SK-N-SH (cell line): ENCODE results near the gene TTN. TPM values are rescaled to one million over a fixed set of nuclear protein-coding genes. Genes with fewer than 3 reads are reported as not detected.

Experiments used
- CTCF ChIA-PET: fragments of 300-600, 350-600 bp; formaldehyde crosslinking; extraction: SDS; loops from one replicate; lab custom pipeline; 2021; lab: Yijun Ruan, JAX
- POLR2A ChIA-PET: fragments of 350-600 bp; sonication (Branson Sonifier 250); formaldehyde crosslinking; extraction: SDS; loops from one replicate; lab custom pipeline; 2020; ENCODE audit warnings: antibody characterized with exemption, inconsistent platforms; lab: Yijun Ruan, JAX
- DNase-seq: peaks from one replicate; pipeline ENCODE4 v3.0.0; 2012
- H2AFZ ChIP-seq: fragments of 200-600 bp; sonication (generic); 2 replicates; pipeline ENCODE4 v1.8.1; 2016; ENCODE audit warnings: antibody characterized with exemption, mild to moderate bottlenecking, low read depth
- H3F3A ChIP-seq: fragments of 200-600 bp; sonication (generic); replicated peaks from 2 replicates; pipeline ENCODE3; 2016; ENCODE audit warnings: antibody characterized with exemption, mild to moderate bottlenecking; ENCODE audit not compliant: insufficient read depth
- H3K27ac ChIP-seq, 2 experiments: fragments of 200-500 bp in 1 of 2; fragments of 200-600 bp in 1 of 2; sonication (Bioruptor generic) in 1 of 2; sonication (generic), shearing (Covaris generic) in 1 of 2; 2 replicates each; pipeline versions ENCODE4 v1.5.1 to v1.6.1; 2014 to 2016; ENCODE audit warnings: low read depth in 2 of 2, inconsistent platforms in 1 of 2, low read length in 1 of 2, mild to moderate bottlenecking in 1 of 2, mixed read lengths in 1 of 2
- H3K27me3 ChIP-seq: fragments of 200-600 bp; sonication (generic), shearing (Covaris generic); 2 replicates; pipeline ENCODE4 v1.6.1; 2016; ENCODE audit warnings: mixed run types; ENCODE audit not compliant: insufficient read depth
- H3K36me3 ChIP-seq, 2 experiments: fragments of 200-500 bp in 1 of 2; fragments of 200-600 bp in 1 of 2; sonication (Bioruptor generic) in 1 of 2; sonication (generic) in 1 of 2; replicated peaks in 1 of 2; 2 replicates each; pipeline versions ENCODE3 to v1.5.1; 2014 to 2016; ENCODE audit warnings: low read length in 1 of 2, mild to moderate bottlenecking in 1 of 2; ENCODE audit not compliant: insufficient read depth in 2 of 2, control insufficient read depth in 1 of 2
- H3K4me1 ChIP-seq, 2 experiments: fragments of 200-500 bp in 1 of 2; fragments of 200-600 bp in 1 of 2; sonication (Bioruptor generic) in 1 of 2; sonication (generic), shearing (Covaris generic) in 1 of 2; 2 replicates each; pipeline versions ENCODE4 v1.5.1 to v1.6.1; 2014 to 2016; ENCODE audit warnings: low read depth in 1 of 2, low read length in 1 of 2, mixed run types in 1 of 2; ENCODE audit not compliant: insufficient read depth in 2 of 2, control insufficient read depth in 1 of 2
- H3K4me2 ChIP-seq: fragments of 200-600 bp; sonication (generic), shearing (Covaris generic); 2 replicates; pipeline ENCODE4 v1.6.1; 2017; ENCODE audit warnings: mixed run types
- H3K4me3 ChIP-seq, 2 experiments: fragments of 200-500 bp in 1 of 2; fragments of 200-600 bp in 1 of 2; sonication (Bioruptor generic) in 1 of 2; sonication (generic), shearing (Covaris generic) in 1 of 2; 2 replicates each; pipeline versions ENCODE4 v1.5.1 to v1.8.1; 2014 to 2016; ENCODE audit warnings: low read depth in 2 of 2, inconsistent platforms in 1 of 2, low read length in 1 of 2, mild to moderate bottlenecking in 1 of 2, mixed read lengths in 1 of 2, moderate library complexity in 1 of 2
- H3K79me2 ChIP-seq: fragments of 200-600 bp; sonication (generic); 2 replicates; pipeline ENCODE4 v1.8.1; 2017; ENCODE audit warnings: mild to moderate bottlenecking; ENCODE audit not compliant: insufficient read depth
- H3K9ac ChIP-seq: fragments of 200-600 bp; sonication (generic); 2 replicates; pipeline ENCODE4 v1.6.1; 2017; ENCODE audit warnings: mixed run types
- H3K9me2 ChIP-seq: fragments of 200-600 bp; sonication (generic); 2 replicates; pipeline ENCODE4 v1.6.1; 2017; ENCODE audit warnings: mixed run types
- H3K9me3 ChIP-seq: fragments of 200-600 bp; sonication (generic); 2 replicates; pipeline ENCODE4 v1.6.1; 2017; ENCODE audit warnings: mixed run types, mild to moderate bottlenecking, moderate library complexity
- H4K20me1 ChIP-seq: fragments of 200-600 bp; sonication (generic); 2 replicates; pipeline ENCODE4 v1.6.1; 2017; ENCODE audit warnings: mild to moderate bottlenecking, mixed run types; ENCODE audit not compliant: insufficient read depth
- CHD2 ChIP-seq: fragments of 150-350 bp; IDR thresholded peaks from 2 replicates; pipeline ENCODE4 v1.6.1; 2018; ENCODE audit warnings: low read length; ENCODE audit not compliant: partially characterized antibody
- ELF1 ChIP-seq: IDR thresholded peaks from 2 replicates; pipeline ENCODE4 v1.4.0; 2012
- EP300 ChIP-seq, 2 experiments: IDR thresholded peaks; 2 replicates each; pipeline versions ENCODE4 v1.4.0 to v1.6.1; 2012; ENCODE audit warnings: borderline replicate concordance in 1 of 2, low read depth in 1 of 2, low read length in 1 of 2
- EZH2phosphoT487 ChIP-seq: fragments of 200-600 bp; sonication (generic); IDR thresholded peaks from 2 replicates; pipeline ENCODE4 v1.6.1; 2017; ENCODE audit warnings: low read depth, mixed run types, mild to moderate bottlenecking, antibody characterized with exemption, moderate library complexity, borderline replicate concordance
- FOSL2 ChIP-seq: IDR thresholded peaks from 2 replicates; pipeline ENCODE4 v1.4.0; 2012; ENCODE audit warnings: low read depth, mild to moderate bottlenecking, moderate library complexity, borderline replicate concordance
- GABPA ChIP-seq: IDR thresholded peaks from 2 replicates; pipeline ENCODE4 v1.4.0; 2012; ENCODE audit warnings: low read depth, mild to moderate bottlenecking
- IRF3 ChIP-seq: fragments of 150-350 bp; IDR thresholded peaks from 2 replicates; pipeline ENCODE4 v1.6.1; 2016; ENCODE audit warnings: mild to moderate bottlenecking, low read depth, low read length
- JUND ChIP-seq: IDR thresholded peaks from 2 replicates; pipeline ENCODE4 v1.4.0; 2012
- MXI1 ChIP-seq: IDR thresholded peaks from 2 replicates; pipeline ENCODE4 v1.6.1; 2012; ENCODE audit warnings: mild to moderate bottlenecking, low read depth, low read length, improper control_type of control experiment
- NFIC ChIP-seq: IDR thresholded peaks from 2 replicates; pipeline ENCODE4 v1.4.0; 2012; ENCODE audit warnings: borderline replicate concordance
- NRF1 ChIP-seq: IDR thresholded peaks from 2 replicates; pipeline ENCODE4 v1.6.1; 2012; ENCODE audit warnings: low read depth, mild to moderate bottlenecking, low read length
- POLR2AphosphoS5 ChIP-seq: IDR thresholded peaks from 2 replicates; pipeline ENCODE4 v1.6.1; 2012; ENCODE audit warnings: low read depth, low read length
- RAD21 ChIP-seq: IDR thresholded peaks from 2 replicates; pipeline ENCODE4 v1.6.1; 2012; ENCODE audit warnings: mild to moderate bottlenecking, low read length
- RCOR1 ChIP-seq: fragments of 150-350 bp; IDR thresholded peaks from 2 replicates; pipeline ENCODE4 v1.6.1; 2017; ENCODE audit warnings: antibody characterized with exemption, low read length
- TAF1 ChIP-seq: IDR thresholded peaks from 2 replicates; pipeline ENCODE4 v1.6.1; 2012; ENCODE audit warnings: low read depth, mild to moderate bottlenecking, low read length, moderate library complexity, borderline replicate concordance
- TCF12 ChIP-seq: IDR thresholded peaks from 2 replicates; pipeline ENCODE4 v1.4.0; 2012
- USF1 ChIP-seq: IDR thresholded peaks from 2 replicates; pipeline ENCODE4 v1.4.0; 2012; ENCODE audit warnings: low read depth, borderline replicate concordance
- USF2 ChIP-seq: fragments of 150-350 bp; IDR thresholded peaks from 2 replicates; pipeline ENCODE4 v1.6.1; 2017; ENCODE audit warnings: antibody characterized with exemption, low read length, low read depth, borderline replicate concordance
- YY1 ChIP-seq: IDR thresholded peaks from 2 replicates; pipeline ENCODE4 v1.4.0; 2012; ENCODE audit warnings: low read depth, mild to moderate bottlenecking
- ZBTB33 ChIP-seq: IDR thresholded peaks from 2 replicates; pipeline ENCODE4 v1.4.0; 2012; ENCODE audit warnings: low read depth, borderline replicate concordance
- WGBS: methylation state at CpG from one replicate; pipeline ENCODE4 v1.1.6; 2017; ENCODE audit warnings: low lambda C conversion rate; 5-methylcytosine and 5-hydroxymethylcytosine counted together
- polyA plus RNA-seq, 3 experiments: library from polyadenylated mRNA; depleted of rRNA; stranded (reverse); fragments of >200 nt; gene quantifications; 2 replicates each; pipeline ENCODE4 v1.2.3, GENCODE V29; 2012

TTN gene
- polyA plus RNA-seq, 1 of the 3 experiments (the other 2 are of a cell fraction): 0.08 TPM

GRCh38 chr2:178829981-178830380 is 22.8 kb upstream of the TTN start:
- CTCF ChIA-PET: interaction anchor here (1.0 kb wide), 1 partner anchor 10 kb away, joined by 3 read pairs; no protein-coding TSS in a partner anchor
- no peak for DNase-seq

More at GRCh38 chr2:178829981-178830380, 22.8 kb upstream of the TTN start:
- Histone ChIP-seq H3K4me2 (no peak overlapping the region), H3K9me3 (peaks cover 6% of the 10 kb centered on the region; the same call in 1 of the 2 replicates), H3K4me1 (peaks cover 0 to 8% of the 10 kb centered on the region in 2 experiments; a peak in 3 of 4 replicates), H3F3A (peaks cover 6% of the 10 kb centered on the region), H3K36me3 (no peaks in the 10 kb centered on the region), H3K27ac (no peak overlapping the region), H3K79me2 (no peaks in the 10 kb centered on the region), H3K27me3 (no peaks in the 10 kb centered on the region), H3K9me2 (no peaks in the 10 kb centered on the region; the same call in 1 of the 2 replicates), H2AFZ (no peak overlapping the region), H3K9ac (no peak overlapping the region), H3K4me3 (no peak overlapping the region), H4K20me1 (no peaks in the 10 kb centered on the region)
- TF ChIP-seq JUND: no peak
- TF ChIP-seq NFIC: no peak
- no peak for TF ChIP-seq MXI1
- no peak for TF ChIP-seq ZBTB33
- no peak for TF ChIP-seq TCF12
- TF ChIP-seq YY1: no peak
- no peak for TF ChIP-seq FOSL2
- no peak for TF ChIP-seq USF1
- TF ChIP-seq TAF1: no peak
- TF ChIP-seq POLR2AphosphoS5: no peak
- no peak for TF ChIP-seq IRF3
- no peak for TF ChIP-seq EP300 (IDR thresholded peaks at IDR 0.05; ENCODE audit: borderline replicate concordance in 1 of 2, low read depth in 1 of 2, low read length in 1 of 2)
- no peak for TF ChIP-seq EZH2phosphoT487
- TF ChIP-seq RAD21: no peak
- TF ChIP-seq NRF1: no peak
- no peak for TF ChIP-seq USF2
- TF ChIP-seq CHD2: no peak
- TF ChIP-seq ELF1: no peak
- no peak for TF ChIP-seq GABPA
- no peak for TF ChIP-seq RCOR1
- WGBS: 76% methylated on average over 3 of the region's 3 CpGs
- POLR2A ChIA-PET: no interaction called here
